K562 (cell line): Measurements from ENCODE around the gene RDH11.

ENCODE experiments used
- EP300 ChIP-seq: IDR thresholded peaks from 2 replicates; pipeline ENCODE4 v1.6.1; 2012; ENCODE audit warnings: low read length, improper control_type of control experiment
- TAF15 ChIP-seq: fragments of 200-400 bp; formaldehyde crosslinking; IDR thresholded peaks from 2 replicates; pipeline ENCODE4 v1.6.1; 2017; ENCODE audit warnings: mild to moderate bottlenecking, low read depth, low read length, moderate library complexity
- TF ChIP-seq, protein P1 (sequence below): sonication (generic); formaldehyde crosslinking; IDR thresholded peaks from 2 replicates; pipeline ENCODE4 v1.8.1; 2023; ENCODE audit warnings: mild to moderate bottlenecking, missing genetic modification reagents
- TF ChIP-seq, protein P2 (sequence below): fragments of 450-650 bp; IDR thresholded peaks from 2 replicates; pipeline ENCODE4 v1.6.1; 2017; ENCODE audit warnings: mild to moderate bottlenecking, moderate library complexity
- TF ChIP-seq, protein P3 (sequence below), 3 experiments: IDR thresholded peaks in 2 of 3; conservative IDR thresholded peaks in 1 of 3; 2 replicates each; pipeline ENCODE4 v1.5.1; 2011 to 2012; ENCODE audit warnings: low read length in 3 of 3, mild to moderate bottlenecking in 3 of 3, control low read depth in 2 of 3, improper control_type of control experiment in 1 of 3, inconsistent platforms in 1 of 3, low read depth in 1 of 3, mixed read lengths in 1 of 3, moderate library complexity in 1 of 3; ENCODE audit not compliant: insufficient read depth in 2 of 3
- TF ChIP-seq, protein P4 (sequence below): sonication (generic); formaldehyde crosslinking; IDR thresholded peaks from 2 replicates; pipeline ENCODE4 v1.8.1; 2022; ENCODE audit warnings: missing genetic modification reagents

DNA sequence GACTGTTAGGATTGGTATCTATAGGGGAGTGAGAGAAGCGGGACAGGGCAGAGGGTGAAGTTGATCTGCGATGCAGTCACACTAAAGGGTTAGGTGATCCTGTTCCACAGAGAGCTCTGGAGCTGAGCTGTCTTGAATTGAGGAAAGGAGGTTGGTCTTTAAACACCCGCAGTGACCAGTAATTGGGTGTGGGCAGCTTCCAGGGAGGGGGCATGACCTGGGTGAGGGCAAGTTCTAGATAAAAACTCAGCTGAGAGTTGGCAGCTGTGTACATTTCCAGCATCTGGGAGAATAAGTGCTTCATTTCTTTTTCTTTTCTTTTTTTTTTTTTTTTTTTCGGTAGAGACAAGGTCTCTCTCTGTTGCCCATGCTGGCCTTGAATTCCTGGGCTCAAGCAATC lies 41.2 kb upstream of the RDH11 start:
- TF ChIP-seq EP300, result no peak
- TF ChIP-seq, protein P1, sequence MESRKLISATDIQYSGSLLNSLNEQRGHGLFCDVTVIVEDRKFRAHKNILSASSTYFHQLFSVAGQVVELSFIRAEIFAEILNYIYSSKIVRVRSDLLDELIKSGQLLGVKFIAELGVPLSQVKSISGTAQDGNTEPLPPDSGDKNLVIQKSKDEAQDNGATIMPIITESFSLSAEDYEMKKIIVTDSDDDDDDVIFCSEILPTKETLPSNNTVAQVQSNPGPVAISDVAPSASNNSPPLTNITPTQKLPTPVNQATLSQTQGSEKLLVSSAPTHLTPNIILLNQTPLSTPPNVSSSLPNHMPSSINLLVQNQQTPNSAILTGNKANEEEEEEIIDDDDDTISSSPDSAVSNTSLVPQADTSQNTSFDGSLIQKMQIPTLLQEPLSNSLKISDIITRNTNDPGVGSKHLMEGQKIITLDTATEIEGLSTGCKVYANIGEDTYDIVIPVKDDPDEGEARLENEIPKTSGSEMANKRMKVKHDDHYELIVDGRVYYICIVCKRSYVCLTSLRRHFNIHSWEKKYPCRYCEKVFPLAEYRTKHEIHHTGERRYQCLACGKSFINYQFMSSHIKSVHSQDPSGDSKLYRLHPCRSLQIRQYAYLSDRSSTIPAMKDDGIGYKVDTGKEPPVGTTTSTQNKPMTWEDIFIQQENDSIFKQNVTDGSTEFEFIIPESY (CRISPR knock-in tag), result no peak
- TF ChIP-seq, protein P2, sequence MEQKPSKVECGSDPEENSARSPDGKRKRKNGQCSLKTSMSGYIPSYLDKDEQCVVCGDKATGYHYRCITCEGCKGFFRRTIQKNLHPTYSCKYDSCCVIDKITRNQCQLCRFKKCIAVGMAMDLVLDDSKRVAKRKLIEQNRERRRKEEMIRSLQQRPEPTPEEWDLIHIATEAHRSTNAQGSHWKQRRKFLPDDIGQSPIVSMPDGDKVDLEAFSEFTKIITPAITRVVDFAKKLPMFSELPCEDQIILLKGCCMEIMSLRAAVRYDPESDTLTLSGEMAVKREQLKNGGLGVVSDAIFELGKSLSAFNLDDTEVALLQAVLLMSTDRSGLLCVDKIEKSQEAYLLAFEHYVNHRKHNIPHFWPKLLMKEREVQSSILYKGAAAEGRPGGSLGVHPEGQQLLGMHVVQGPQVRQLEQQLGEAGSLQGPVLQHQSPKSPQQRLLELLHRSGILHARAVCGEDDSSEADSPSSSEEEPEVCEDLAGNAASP, result no peak
- TF ChIP-seq, protein P3, sequence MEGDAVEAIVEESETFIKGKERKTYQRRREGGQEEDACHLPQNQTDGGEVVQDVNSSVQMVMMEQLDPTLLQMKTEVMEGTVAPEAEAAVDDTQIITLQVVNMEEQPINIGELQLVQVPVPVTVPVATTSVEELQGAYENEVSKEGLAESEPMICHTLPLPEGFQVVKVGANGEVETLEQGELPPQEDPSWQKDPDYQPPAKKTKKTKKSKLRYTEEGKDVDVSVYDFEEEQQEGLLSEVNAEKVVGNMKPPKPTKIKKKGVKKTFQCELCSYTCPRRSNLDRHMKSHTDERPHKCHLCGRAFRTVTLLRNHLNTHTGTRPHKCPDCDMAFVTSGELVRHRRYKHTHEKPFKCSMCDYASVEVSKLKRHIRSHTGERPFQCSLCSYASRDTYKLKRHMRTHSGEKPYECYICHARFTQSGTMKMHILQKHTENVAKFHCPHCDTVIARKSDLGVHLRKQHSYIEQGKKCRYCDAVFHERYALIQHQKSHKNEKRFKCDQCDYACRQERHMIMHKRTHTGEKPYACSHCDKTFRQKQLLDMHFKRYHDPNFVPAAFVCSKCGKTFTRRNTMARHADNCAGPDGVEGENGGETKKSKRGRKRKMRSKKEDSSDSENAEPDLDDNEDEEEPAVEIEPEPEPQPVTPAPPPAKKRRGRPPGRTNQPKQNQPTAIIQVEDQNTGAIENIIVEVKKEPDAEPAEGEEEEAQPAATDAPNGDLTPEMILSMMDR (IDR thresholded peaks at IDR 0.05 in 2 of 3, conservative IDR thresholded peaks at IDR 0.05 in 1 of 3; ENCODE audit: insufficient read depth in 2 of 3, low read depth in 1 of 3, low read length in 3 of 3), result no peak
- no peak for TF ChIP-seq TAF15
- TF ChIP-seq, protein P4, sequence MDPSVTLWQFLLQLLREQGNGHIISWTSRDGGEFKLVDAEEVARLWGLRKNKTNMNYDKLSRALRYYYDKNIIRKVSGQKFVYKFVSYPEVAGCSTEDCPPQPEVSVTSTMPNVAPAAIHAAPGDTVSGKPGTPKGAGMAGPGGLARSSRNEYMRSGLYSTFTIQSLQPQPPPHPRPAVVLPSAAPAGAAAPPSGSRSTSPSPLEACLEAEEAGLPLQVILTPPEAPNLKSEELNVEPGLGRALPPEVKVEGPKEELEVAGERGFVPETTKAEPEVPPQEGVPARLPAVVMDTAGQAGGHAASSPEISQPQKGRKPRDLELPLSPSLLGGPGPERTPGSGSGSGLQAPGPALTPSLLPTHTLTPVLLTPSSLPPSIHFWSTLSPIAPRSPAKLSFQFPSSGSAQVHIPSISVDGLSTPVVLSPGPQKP (CRISPR knock-in tag), result no peak
